GM19240 (cell line): ENCODE results near the gene KCNN1.
A peak's percentile ranks its signal among the peaks of the same experiment; 100 is the strongest.

ENCODE experiments used
- DNase-seq: peaks from one replicate; pipeline ENCODE4 v3.0.0; 2011; ENCODE audit warnings: low spot score; ENCODE audit not compliant: insufficient read length

Gene KCNN1

GRCh38 chr19:17947815-17948513 is 18.9 kb upstream of the KCNN1 start:
- peak; percentile 94 for DNase-seq

GRCh38 chr19:17948514-17948900 is 18.4 kb upstream of the KCNN1 start:
- peak; percentile 6 for DNase-seq

GRCh38 chr19:17948931-17949930 is 17.7 kb upstream of the KCNN1 start:
- peak; percentile 23 for DNase-seq

GRCh38 chr19:17949956-17950309 is 17.0 kb upstream of the KCNN1 start:
- no peak for DNase-seq

GRCh38 chr19:17950310-17951156 is 16.4 kb upstream of the KCNN1 start:
- no peak for DNase-seq

GRCh38 chr19:17951157-17951989 is 15.5 kb upstream of the KCNN1 start:
- DNase-seq = no peak

GRCh38 chr19:17951990-17952976 is 14.6 kb upstream of the KCNN1 start:
- no peak for DNase-seq

GRCh38 chr19:17953316-17953801 is 13.5 kb upstream of the KCNN1 start:
- DNase-seq = no peak

GRCh38 chr19:17953869-17954268 is 13.0 kb upstream of the KCNN1 start:
- no peak for DNase-seq

- DNase-seq = no peak
Measured at GRCh38 chr19:17954401-17954800, 12.5 kb upstream of the KCNN1 start.

- DNase-seq = no peak
Measured at GRCh38 chr19:17957149-17957849, 9.6 kb upstream of the KCNN1 start.

- DNase-seq = no peak
Measured at GRCh38 chr19:17957885-17958284, 9.0 kb upstream of the KCNN1 start.

GRCh38 chr19:17963936-17964691 is 2.8 kb upstream of the KCNN1 start:
- DNase-seq = no peak

- no peak for DNase-seq
Measured at GRCh38 chr19:17965370-17966128, 1.4 kb upstream of the KCNN1 start.

- DNase-seq = no peak
Measured at GRCh38 chr19:17966129-17966483, 801 bp upstream of the KCNN1 start.

GRCh38 chr19:17967257-17968051 is 547 bp downstream of the KCNN1 start:
- DNase-seq = no peak

GRCh38 chr19:17968362-17968761 is 1.5 kb downstream of the KCNN1 start:
- DNase-seq = no peak
